H9 (cell line): ENCODE measurements around the gene IL31RA. TPM values are rescaled to one million over a fixed set of nuclear protein-coding genes. Genes with fewer than 3 reads are reported as not detected.

Source experiments
- DNase-seq: peaks from one replicate; pipeline ENCODE4 v3.0.0-alpha.2; 2017
- H2AFZ ChIP-seq: one replicate; pipeline ENCODE4 v1.6.1; 2013; ENCODE audit warnings: mild to moderate bottlenecking, low read length, control low read depth, moderate library complexity
- H2AK5ac ChIP-seq: 2 replicates; pipeline ENCODE4 v1.6.1; 2013; ENCODE audit warnings: low read length, control low read depth, mixed read lengths; ENCODE audit not compliant: insufficient read length
- H2BK120ac ChIP-seq: one replicate; pipeline ENCODE4 v1.6.1; 2013; ENCODE audit warnings: low read depth, mild to moderate bottlenecking, low read length, control low read depth, inconsistent platforms; ENCODE audit not compliant: poor library complexity, severe bottlenecking
- H2BK12ac ChIP-seq: 2 replicates; pipeline ENCODE4 v1.6.1; 2013; ENCODE audit warnings: low read length, control low read depth, mixed read lengths, low read depth; ENCODE audit not compliant: insufficient read length
- H2BK15ac ChIP-seq: 2 replicates; pipeline ENCODE4 v1.6.1; 2013; ENCODE audit warnings: low read depth, low read length, control low read depth
- H2BK20ac ChIP-seq: one replicate; pipeline ENCODE4 v1.6.1; 2013; ENCODE audit warnings: low read depth, mild to moderate bottlenecking, low read length, control low read depth, inconsistent platforms; ENCODE audit not compliant: poor library complexity, severe bottlenecking
- H2BK5ac ChIP-seq: 2 replicates; pipeline ENCODE4 v1.6.1; 2013; ENCODE audit warnings: low read length, control low read depth, mixed read lengths; ENCODE audit not compliant: insufficient read length
- H3K14ac ChIP-seq: 2 replicates; pipeline ENCODE4 v1.6.1; 2013; ENCODE audit warnings: low read length, control low read depth; ENCODE audit not compliant: insufficient read depth
- H3K18ac ChIP-seq: 2 replicates; pipeline ENCODE4 v1.6.1; 2013; ENCODE audit warnings: low read depth, mild to moderate bottlenecking, mixed read lengths, low read length, control low read depth; ENCODE audit not compliant: insufficient read length
- H3K23ac ChIP-seq: 2 replicates; pipeline ENCODE4 v1.6.1; 2013; ENCODE audit warnings: low read length, control low read depth, mixed read lengths, low read depth; ENCODE audit not compliant: insufficient read length
- H3K23me2 ChIP-seq: 2 replicates; pipeline ENCODE4 v1.6.1; 2013; ENCODE audit warnings: low read depth, mild to moderate bottlenecking, mixed read lengths, low read length, control low read depth; ENCODE audit not compliant: insufficient read length, poor library complexity, severe bottlenecking
- H3K27ac ChIP-seq: 2 replicates; pipeline ENCODE4 v1.5.1; 2013; ENCODE audit warnings: low read length, control low read depth, mixed read lengths, low read depth; ENCODE audit not compliant: insufficient read length
- H3K27me3 ChIP-seq: 2 replicates; pipeline ENCODE4 v1.6.1; 2013; ENCODE audit warnings: low read length, control low read depth, inconsistent platforms; ENCODE audit not compliant: insufficient read depth
- H3K4ac ChIP-seq: 2 replicates; pipeline ENCODE4 v1.6.1; 2013; ENCODE audit warnings: low read depth, mild to moderate bottlenecking, control low read depth, inconsistent platforms, low read length, moderate library complexity
- H3K4me1 ChIP-seq: 2 replicates; pipeline ENCODE4 v1.6.1; 2013; ENCODE audit warnings: low read length, control low read depth, inconsistent platforms; ENCODE audit not compliant: insufficient read depth
- H3K4me2 ChIP-seq: 2 replicates; pipeline ENCODE4 v1.6.1; 2013; ENCODE audit warnings: low read length, control low read depth, mixed read lengths; ENCODE audit not compliant: insufficient read length, insufficient read depth
- H3K56ac ChIP-seq: 2 replicates; pipeline ENCODE4 v1.6.1; 2013; ENCODE audit warnings: low read depth, mild to moderate bottlenecking, mixed read lengths, low read length, control low read depth; ENCODE audit not compliant: insufficient read length
- H3K79me1 ChIP-seq: 2 replicates; pipeline ENCODE4 v1.6.1; 2013; ENCODE audit warnings: low read depth, mild to moderate bottlenecking, moderate library complexity, low read length, control low read depth, inconsistent platforms; ENCODE audit not compliant: insufficient read depth, poor library complexity, severe bottlenecking
- H3K79me2 ChIP-seq: 2 replicates; pipeline ENCODE4 v1.6.1; 2013; ENCODE audit warnings: low read length, control low read depth, inconsistent platforms; ENCODE audit not compliant: insufficient read depth
- H3K9ac ChIP-seq: 2 replicates; pipeline ENCODE4 v1.6.1; 2013; ENCODE audit warnings: low read length, control low read depth, mixed read lengths; ENCODE audit not compliant: insufficient read length; ENCODE audit errors: extremely low read depth
- H3K9me3 ChIP-seq: one replicate; pipeline ENCODE4 v1.6.1; 2013; ENCODE audit warnings: low read depth, low read length, inconsistent platforms; ENCODE audit not compliant: control insufficient read depth
- H3T11ph ChIP-seq: one replicate; pipeline ENCODE4 v1.6.1; 2013; ENCODE audit warnings: mild to moderate bottlenecking, low read length, control low read depth, inconsistent platforms
- H4K20me1 ChIP-seq: one replicate; pipeline ENCODE4 v1.6.1; 2013; ENCODE audit not compliant: control insufficient read depth, insufficient read length, insufficient read depth
- H4K5ac ChIP-seq: 2 replicates; pipeline ENCODE4 v1.6.1; 2013; ENCODE audit warnings: low read depth, mild to moderate bottlenecking, mixed read lengths, low read length, control low read depth; ENCODE audit not compliant: insufficient read length
- H4K8ac ChIP-seq: replicated peaks from 2 replicates; pipeline ENCODE4 v1.6.1; 2013; ENCODE audit warnings: low read length, control low read depth, mixed read lengths, low read depth; ENCODE audit not compliant: insufficient read length
- H4K91ac ChIP-seq: 2 replicates; pipeline ENCODE4 v1.6.1; 2013; ENCODE audit warnings: low read depth, mild to moderate bottlenecking, moderate library complexity, mixed read lengths, low read length, control low read depth; ENCODE audit not compliant: insufficient read length
- H3K27ac Mint-ChIP-seq, 3 experiments: 2 replicates in 2 of 3; 3 replicates in 1 of 3; pipeline ENCODE4 v1.8.0; 2020 to 2021; ENCODE audit warnings: mixed read lengths in 3 of 3, mild to moderate bottlenecking in 1 of 3, moderate library complexity in 1 of 3
- H3K27me3 Mint-ChIP-seq: 2 replicates; pipeline ENCODE4 v1.8.0; 2021; ENCODE audit warnings: low read depth, mild to moderate bottlenecking, moderate library complexity, mixed read lengths
- H3K36me3 Mint-ChIP-seq, 3 experiments: 2 replicates in 2 of 3; 3 replicates in 1 of 3; pipeline ENCODE4 v1.8.0; 2020 to 2021; ENCODE audit warnings: low read depth in 3 of 3, mixed read lengths in 3 of 3; ENCODE audit not compliant: insufficient read depth in 1 of 3
- H3K4me1 Mint-ChIP-seq, 2 experiments: 2 replicates each; pipeline ENCODE4 v1.8.0; 2020; ENCODE audit warnings: mixed read lengths in 2 of 2
- H3K4me3 Mint-ChIP-seq, 2 experiments: 2 replicates in 1 of 2; 3 replicates in 1 of 2; pipeline ENCODE4 v1.8.0; 2020 to 2021; ENCODE audit warnings: mild to moderate bottlenecking in 2 of 2, mixed read lengths in 2 of 2, moderate library complexity in 1 of 2
- H3K9me3 Mint-ChIP-seq, 2 experiments: 2 replicates in 1 of 2; 3 replicates in 1 of 2; pipeline ENCODE4 v1.8.0; 2020; ENCODE audit warnings: mild to moderate bottlenecking in 2 of 2, mixed read lengths in 2 of 2, moderate library complexity in 1 of 2
- WGBS: extraction: QIAGEN DNeasy Blood & Tissue Kit; methylation state at CpG from one replicate; pipeline ENCODE4 v1.1.7; 2013; ENCODE audit warnings: missing lambda C conversion rate, low lambda C conversion rate, mixed read lengths; ENCODE audit not compliant: insufficient read length; ENCODE audit errors: extremely low coverage; 5-methylcytosine and 5-hydroxymethylcytosine counted together
- total RNA-seq: library from RNA; stranded (reverse); gene quantifications from 2 replicates; pipeline ENCODE4 v1.2.1, GENCODE V29; 2021
- TF ChIP-seq, protein P1 (sequence below): fragments of 200-600 bp; sonication (generic); conservative IDR thresholded peaks from 3 replicates; pipeline ENCODE4 v1.8.0; 2021; ENCODE audit warnings: antibody characterized with exemption, mild to moderate bottlenecking

IL31RA gene
- total RNA-seq, 1 experiment from 2014 or later: 0.11 TPM

DNA sequence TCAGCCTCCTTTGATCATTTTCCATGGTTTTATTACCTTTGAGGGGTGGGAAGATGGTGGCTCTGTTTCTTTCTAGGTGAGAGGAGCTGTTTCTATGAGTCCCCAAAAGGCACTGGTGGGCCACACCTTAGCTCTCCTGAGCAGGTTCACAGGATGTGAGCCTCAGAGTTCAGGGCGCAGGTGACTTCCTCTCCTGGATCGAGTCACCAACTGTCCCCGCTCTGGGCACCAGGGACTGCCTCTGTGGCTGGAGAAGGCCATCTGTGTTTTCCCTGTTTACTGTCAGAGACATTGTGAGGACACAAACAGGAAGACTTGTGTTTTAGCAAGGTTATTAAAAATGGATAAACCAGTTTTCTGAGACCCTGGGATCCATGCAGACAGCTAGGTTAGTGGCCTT lies 68.5 kb downstream of the IL31RA start:
- H3K27me3 Mint-ChIP-seq: no peaks in the 10 kb centered on the region
- no CpG with 5 or more reads among the region's 3 CpGs for WGBS

More for the DNA sequence above, 68.5 kb downstream of the IL31RA start:
- no peaks in the 10 kb centered on the region for H3K4me1 ChIP-seq
- H3K4me2 ChIP-seq: no peak overlapping the region
- no peak overlapping the region for H3K4ac ChIP-seq
- H2BK15ac ChIP-seq: no peak overlapping the region
- no peaks in the 10 kb centered on the region for H3K79me2 ChIP-seq
- no peak overlapping the region for H3K23ac ChIP-seq
- H3K9me3 ChIP-seq: no peaks in the 10 kb centered on the region
- Mint-ChIP-seq H3K4me1 (peaks cover 9 to 13% of the 10 kb centered on the region in 2 experiments; a peak in 3 of 4 replicates), H3K9me3 (no peaks in the 10 kb centered on the region), H3K36me3 (no peaks in the 10 kb centered on the region), H3K27ac (no peak overlapping the region), H3K4me3 (no peak overlapping the region)
- H2BK20ac ChIP-seq: no peak overlapping the region
- no peak overlapping the region for H3K14ac ChIP-seq
- H3K23me2 ChIP-seq: no peaks in the 10 kb centered on the region
- H3K56ac ChIP-seq: no peak overlapping the region
- no peak overlapping the region for H3K27ac ChIP-seq
- no peaks in the 10 kb centered on the region for H3K27me3 ChIP-seq
- H3T11ph ChIP-seq: no peak overlapping the region
- H4K5ac ChIP-seq: no peak overlapping the region
- no peak overlapping the region for H2AFZ ChIP-seq
- no peaks in the 10 kb centered on the region for H4K20me1 ChIP-seq
- no peaks in the 10 kb centered on the region for H3K79me1 ChIP-seq
- H3K9ac ChIP-seq: no peak overlapping the region
- no peak overlapping the region for H4K91ac ChIP-seq
- H4K8ac ChIP-seq: no peak overlapping the region
- H2AK5ac ChIP-seq: no peak overlapping the region
- TF ChIP-seq, protein P1, sequence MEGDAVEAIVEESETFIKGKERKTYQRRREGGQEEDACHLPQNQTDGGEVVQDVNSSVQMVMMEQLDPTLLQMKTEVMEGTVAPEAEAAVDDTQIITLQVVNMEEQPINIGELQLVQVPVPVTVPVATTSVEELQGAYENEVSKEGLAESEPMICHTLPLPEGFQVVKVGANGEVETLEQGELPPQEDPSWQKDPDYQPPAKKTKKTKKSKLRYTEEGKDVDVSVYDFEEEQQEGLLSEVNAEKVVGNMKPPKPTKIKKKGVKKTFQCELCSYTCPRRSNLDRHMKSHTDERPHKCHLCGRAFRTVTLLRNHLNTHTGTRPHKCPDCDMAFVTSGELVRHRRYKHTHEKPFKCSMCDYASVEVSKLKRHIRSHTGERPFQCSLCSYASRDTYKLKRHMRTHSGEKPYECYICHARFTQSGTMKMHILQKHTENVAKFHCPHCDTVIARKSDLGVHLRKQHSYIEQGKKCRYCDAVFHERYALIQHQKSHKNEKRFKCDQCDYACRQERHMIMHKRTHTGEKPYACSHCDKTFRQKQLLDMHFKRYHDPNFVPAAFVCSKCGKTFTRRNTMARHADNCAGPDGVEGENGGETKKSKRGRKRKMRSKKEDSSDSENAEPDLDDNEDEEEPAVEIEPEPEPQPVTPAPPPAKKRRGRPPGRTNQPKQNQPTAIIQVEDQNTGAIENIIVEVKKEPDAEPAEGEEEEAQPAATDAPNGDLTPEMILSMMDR: no peak
- no peak overlapping the region for H2BK5ac ChIP-seq
- no peak for DNase-seq
- no peak overlapping the region for H3K18ac ChIP-seq
- no peak overlapping the region for H2BK120ac ChIP-seq
- H2BK12ac ChIP-seq: no peak overlapping the region
